ENCODE measurements around the gene LCN10.

DNA sequence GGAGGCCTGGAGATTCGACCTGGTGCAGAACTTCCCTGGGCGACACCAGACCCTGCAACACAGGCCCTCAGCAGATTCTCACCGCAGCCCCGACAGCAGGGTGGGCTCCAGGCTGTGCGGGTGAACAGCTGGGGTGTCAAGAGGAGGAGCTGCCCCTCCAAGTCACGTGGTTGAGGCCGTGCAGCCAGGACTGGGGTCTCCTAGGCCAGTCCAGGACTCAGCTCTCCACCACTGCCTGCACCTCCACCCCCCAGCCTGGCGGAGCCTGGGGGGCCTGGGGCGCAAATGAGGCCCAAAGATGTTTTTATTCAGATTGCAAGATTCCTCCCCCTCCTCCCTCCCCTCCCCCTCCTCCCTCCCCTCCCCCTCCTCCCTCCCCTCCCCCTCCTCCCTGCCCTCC lies 46.2 kb downstream of the LCN10 start:
- TF ChIP-seq, protein P1, sequence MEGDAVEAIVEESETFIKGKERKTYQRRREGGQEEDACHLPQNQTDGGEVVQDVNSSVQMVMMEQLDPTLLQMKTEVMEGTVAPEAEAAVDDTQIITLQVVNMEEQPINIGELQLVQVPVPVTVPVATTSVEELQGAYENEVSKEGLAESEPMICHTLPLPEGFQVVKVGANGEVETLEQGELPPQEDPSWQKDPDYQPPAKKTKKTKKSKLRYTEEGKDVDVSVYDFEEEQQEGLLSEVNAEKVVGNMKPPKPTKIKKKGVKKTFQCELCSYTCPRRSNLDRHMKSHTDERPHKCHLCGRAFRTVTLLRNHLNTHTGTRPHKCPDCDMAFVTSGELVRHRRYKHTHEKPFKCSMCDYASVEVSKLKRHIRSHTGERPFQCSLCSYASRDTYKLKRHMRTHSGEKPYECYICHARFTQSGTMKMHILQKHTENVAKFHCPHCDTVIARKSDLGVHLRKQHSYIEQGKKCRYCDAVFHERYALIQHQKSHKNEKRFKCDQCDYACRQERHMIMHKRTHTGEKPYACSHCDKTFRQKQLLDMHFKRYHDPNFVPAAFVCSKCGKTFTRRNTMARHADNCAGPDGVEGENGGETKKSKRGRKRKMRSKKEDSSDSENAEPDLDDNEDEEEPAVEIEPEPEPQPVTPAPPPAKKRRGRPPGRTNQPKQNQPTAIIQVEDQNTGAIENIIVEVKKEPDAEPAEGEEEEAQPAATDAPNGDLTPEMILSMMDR (IDR thresholded peaks at IDR 0.05) = no peak
- TF ChIP-seq RFX5 (IDR thresholded peaks at IDR 0.05) = no peak
- TF ChIP-seq, protein P2, sequence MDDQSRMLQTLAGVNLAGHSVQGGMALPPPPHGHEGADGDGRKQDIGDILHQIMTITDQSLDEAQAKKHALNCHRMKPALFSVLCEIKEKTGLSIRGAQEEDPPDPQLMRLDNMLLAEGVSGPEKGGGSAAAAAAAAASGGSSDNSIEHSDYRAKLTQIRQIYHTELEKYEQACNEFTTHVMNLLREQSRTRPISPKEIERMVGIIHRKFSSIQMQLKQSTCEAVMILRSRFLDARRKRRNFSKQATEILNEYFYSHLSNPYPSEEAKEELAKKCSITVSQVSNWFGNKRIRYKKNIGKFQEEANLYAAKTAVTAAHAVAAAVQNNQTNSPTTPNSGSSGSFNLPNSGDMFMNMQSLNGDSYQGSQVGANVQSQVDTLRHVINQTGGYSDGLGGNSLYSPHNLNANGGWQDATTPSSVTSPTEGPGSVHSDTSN (IDR thresholded peaks at IDR 0.05) = no peak

Measured in A549 (cell line).